Osteoblast (primary cell): ENCODE measurements around the gene SNX25. TPM values are rescaled to one million over a fixed set of nuclear protein-coding genes. Genes with fewer than 3 reads are reported as not detected.

Experiments used
- DNase-seq: peaks from one replicate; pipeline ENCODE4 v3.0.0; 2011; ENCODE audit warnings: low spot score, mixed read lengths; ENCODE audit not compliant: insufficient read length; ENCODE audit errors: missing footprints
- H2AFZ ChIP-seq: 2 replicates; pipeline ENCODE4 v1.6.0; 2011; ENCODE audit warnings: mild to moderate bottlenecking, low read length
- H3K27ac ChIP-seq: 2 replicates; pipeline ENCODE4 v1.5.1; 2011; ENCODE audit warnings: mild to moderate bottlenecking, low read depth, low read length, moderate library complexity
- H3K27me3 ChIP-seq: 2 replicates; pipeline ENCODE4 v1.6.0; 2012; ENCODE audit warnings: mild to moderate bottlenecking, control low read depth, inconsistent platforms, low read length, moderate library complexity; ENCODE audit not compliant: insufficient read depth
- H3K36me3 ChIP-seq: 2 replicates; pipeline ENCODE4 v1.5.1; 2011; ENCODE audit warnings: mild to moderate bottlenecking, low read length, control low read depth, moderate library complexity; ENCODE audit not compliant: insufficient read depth
- H3K4me1 ChIP-seq: 2 replicates; pipeline ENCODE4 v1.5.1; 2011; ENCODE audit warnings: mild to moderate bottlenecking, low read length, control low read depth, moderate library complexity; ENCODE audit not compliant: insufficient read depth
- H3K4me2 ChIP-seq: 2 replicates; pipeline ENCODE4 v1.6.0; 2011; ENCODE audit warnings: mild to moderate bottlenecking, low read length; ENCODE audit not compliant: insufficient read depth
- H3K4me3 ChIP-seq: fragments of 200-600 bp; sonication (generic); 3 replicates; pipeline ENCODE4 v1.5.1; 2012; ENCODE audit warnings: mild to moderate bottlenecking, low read length, inconsistent platforms; ENCODE audit not compliant: insufficient read depth
- H3K79me2 ChIP-seq: 2 replicates; pipeline ENCODE4 v1.6.0; 2012; ENCODE audit warnings: mild to moderate bottlenecking, low read length, control low read depth, inconsistent platforms; ENCODE audit not compliant: insufficient read depth
- H3K9me3 ChIP-seq: 2 replicates; pipeline ENCODE4 v1.5.1; 2011; ENCODE audit warnings: low read depth, low read length, control low read depth
- H4K20me1 ChIP-seq: 2 replicates; pipeline ENCODE4 v1.6.0; 2012; ENCODE audit warnings: mild to moderate bottlenecking, low read length, control low read depth; ENCODE audit not compliant: insufficient read depth
- total RNA-seq: library from RNA; depleted of rRNA; stranded (reverse); fragments of >200 nt; gene quantifications from 2 replicates; pipeline ENCODE4 v1.2.3, GENCODE V29; 2012
- TF ChIP-seq, protein P1 (sequence below): IDR thresholded peaks from 2 replicates; pipeline ENCODE4 v1.5.1; 2011; ENCODE audit warnings: mild to moderate bottlenecking, low read depth, low read length, moderate library complexity; ENCODE audit errors: extremely low read depth

Gene SNX25
- total RNA-seq, 1 donor: 98.1 TPM

DNA sequence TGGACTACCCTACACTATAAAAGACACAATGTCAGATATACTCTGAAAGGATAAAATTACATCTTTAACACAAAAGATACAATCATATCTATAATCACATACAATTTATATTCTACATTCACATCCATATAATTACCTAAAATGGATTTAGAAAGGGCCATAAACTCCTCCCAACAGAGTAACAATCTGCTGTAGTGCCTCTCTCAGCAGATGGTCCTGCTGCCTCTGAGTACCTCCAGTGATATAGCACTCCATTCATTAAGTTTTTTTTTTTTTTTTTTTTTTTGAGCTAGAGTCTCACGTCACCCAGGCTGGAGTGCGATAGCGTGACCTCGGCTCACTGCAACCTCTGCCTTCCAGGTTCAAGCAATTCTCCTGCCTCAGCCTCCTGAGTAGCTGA lies 194.6 kb downstream of the SNX25 start:
- Histone ChIP-seq H4K20me1 (no peaks in the 10 kb centered on the region), H3K27me3 (no peaks in the 10 kb centered on the region), H3K9me3 (no peaks in the 10 kb centered on the region), H3K79me2 (no peaks in the 10 kb centered on the region), H3K4me3 (no peak overlapping the region), H3K4me2 (no peak overlapping the region), H3K36me3 (peaks cover 45% of the 10 kb centered on the region), H3K4me1 (no peaks in the 10 kb centered on the region), H3K27ac (no peak overlapping the region), H2AFZ (no peak overlapping the region)
- DNase-seq: no peak
- TF ChIP-seq, protein P1, sequence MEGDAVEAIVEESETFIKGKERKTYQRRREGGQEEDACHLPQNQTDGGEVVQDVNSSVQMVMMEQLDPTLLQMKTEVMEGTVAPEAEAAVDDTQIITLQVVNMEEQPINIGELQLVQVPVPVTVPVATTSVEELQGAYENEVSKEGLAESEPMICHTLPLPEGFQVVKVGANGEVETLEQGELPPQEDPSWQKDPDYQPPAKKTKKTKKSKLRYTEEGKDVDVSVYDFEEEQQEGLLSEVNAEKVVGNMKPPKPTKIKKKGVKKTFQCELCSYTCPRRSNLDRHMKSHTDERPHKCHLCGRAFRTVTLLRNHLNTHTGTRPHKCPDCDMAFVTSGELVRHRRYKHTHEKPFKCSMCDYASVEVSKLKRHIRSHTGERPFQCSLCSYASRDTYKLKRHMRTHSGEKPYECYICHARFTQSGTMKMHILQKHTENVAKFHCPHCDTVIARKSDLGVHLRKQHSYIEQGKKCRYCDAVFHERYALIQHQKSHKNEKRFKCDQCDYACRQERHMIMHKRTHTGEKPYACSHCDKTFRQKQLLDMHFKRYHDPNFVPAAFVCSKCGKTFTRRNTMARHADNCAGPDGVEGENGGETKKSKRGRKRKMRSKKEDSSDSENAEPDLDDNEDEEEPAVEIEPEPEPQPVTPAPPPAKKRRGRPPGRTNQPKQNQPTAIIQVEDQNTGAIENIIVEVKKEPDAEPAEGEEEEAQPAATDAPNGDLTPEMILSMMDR: no peak

DNA sequence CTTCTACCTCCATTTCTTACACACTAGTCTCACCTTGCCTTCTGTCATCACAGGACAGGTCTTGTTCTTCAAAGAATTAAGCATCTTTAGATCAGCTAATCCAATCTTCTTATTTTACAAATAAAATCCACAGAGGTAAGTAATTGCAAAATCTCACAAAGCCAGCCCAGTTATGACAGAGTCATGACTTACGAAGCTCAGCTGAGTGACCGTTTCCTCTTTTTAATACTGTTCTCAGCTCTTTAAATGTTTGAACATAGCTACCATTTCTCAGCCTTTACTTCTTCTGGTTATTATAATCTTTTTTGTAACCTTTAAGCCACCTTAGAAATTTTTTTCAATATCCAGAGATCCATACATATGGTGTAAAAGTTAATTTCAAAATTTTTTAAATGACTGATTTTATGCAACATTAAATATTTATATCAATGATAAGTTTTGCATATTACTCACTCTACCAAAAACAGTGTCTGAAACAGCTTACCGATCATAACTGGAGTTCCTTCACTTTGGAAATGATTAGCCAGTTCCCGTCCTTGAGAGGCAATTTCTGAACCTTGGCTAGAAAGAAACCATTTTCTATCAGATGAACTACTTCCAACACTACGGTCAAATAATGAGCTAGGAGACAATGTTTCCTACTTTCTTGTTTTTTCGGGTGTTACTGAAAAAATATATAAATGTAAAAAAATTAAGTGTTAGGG lies 196.1 kb downstream of the SNX25 start:
- no peaks in the 10 kb centered on the region for H3K4me1 ChIP-seq
- TF ChIP-seq, protein P1: no peak
- H2AFZ ChIP-seq: no peak overlapping the region
- H3K9me3 ChIP-seq: no peaks in the 10 kb centered on the region
- H3K4me2 ChIP-seq: no peak overlapping the region
- no peaks in the 10 kb centered on the region for H3K79me2 ChIP-seq
- no peaks in the 10 kb centered on the region for H3K27me3 ChIP-seq
- H4K20me1 ChIP-seq: no peaks in the 10 kb centered on the region
- no peak for DNase-seq
- H3K36me3 ChIP-seq: peaks cover 40% of the 10 kb centered on the region
- no peak overlapping the region for H3K4me3 ChIP-seq
- no peak overlapping the region for H3K27ac ChIP-seq

DNA sequence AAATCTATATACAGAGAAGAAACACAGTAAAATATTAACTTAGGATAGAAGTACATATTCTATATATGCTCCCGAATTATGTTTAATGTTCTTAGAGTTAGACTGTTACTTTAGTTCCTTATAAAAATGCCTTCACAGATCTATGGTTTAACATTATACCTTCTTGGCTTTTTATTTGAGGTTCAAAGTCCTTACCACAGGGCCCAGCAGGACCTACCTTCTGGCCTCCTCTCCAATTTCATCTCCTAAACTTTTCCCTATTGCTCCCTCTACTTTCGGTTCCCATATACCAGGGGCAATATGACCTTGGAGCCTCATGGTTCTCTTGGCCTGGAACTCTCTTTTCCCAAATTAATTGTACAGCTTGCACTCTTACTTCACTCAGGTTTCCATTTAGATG lies 199.0 kb downstream of the SNX25 start:
- Histone ChIP-seq H3K9me3 (no peaks in the 10 kb centered on the region), H4K20me1 (no peaks in the 10 kb centered on the region), H3K27ac (no peak overlapping the region), H3K4me1 (no peaks in the 10 kb centered on the region), H3K79me2 (no peaks in the 10 kb centered on the region), H3K36me3 (peaks cover 54% of the 10 kb centered on the region), H3K27me3 (no peaks in the 10 kb centered on the region), H3K4me2 (no peak overlapping the region), H3K4me3 (no peak overlapping the region), H2AFZ (no peak overlapping the region)
- TF ChIP-seq, protein P1: no peak
- DNase-seq: no peak

DNA sequence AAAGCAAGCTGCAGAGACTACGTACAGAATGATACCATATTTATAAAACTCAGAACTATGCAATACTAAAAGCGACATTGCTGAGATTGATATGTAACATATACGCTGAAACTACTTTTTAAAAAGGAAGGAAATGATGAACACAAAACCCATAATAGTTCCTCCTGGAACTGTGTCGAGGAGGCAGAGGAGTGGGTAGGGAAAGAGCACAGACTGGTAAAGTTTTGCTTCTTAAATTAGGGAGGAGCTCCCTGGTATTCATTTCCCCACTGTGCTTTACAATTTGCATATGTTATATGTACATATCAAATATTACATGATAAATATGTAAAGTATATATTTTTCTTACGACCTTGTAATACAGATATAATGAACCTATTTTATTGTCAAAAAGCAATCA lies 202.5 kb downstream of the SNX25 start:
- no peak overlapping the region for H2AFZ ChIP-seq
- peaks cover 67% of the 10 kb centered on the region for H3K36me3 ChIP-seq
- H3K4me3 ChIP-seq: no peak overlapping the region
- H4K20me1 ChIP-seq: no peaks in the 10 kb centered on the region
- no peaks in the 10 kb centered on the region for H3K27me3 ChIP-seq
- H3K27ac ChIP-seq: no peak overlapping the region
- TF ChIP-seq, protein P1: no peak
- no peak overlapping the region for H3K4me2 ChIP-seq
- H3K9me3 ChIP-seq: no peaks in the 10 kb centered on the region
- H3K79me2 ChIP-seq: no peaks in the 10 kb centered on the region
- no peaks in the 10 kb centered on the region for H3K4me1 ChIP-seq
- DNase-seq: no peak
